WI38 (cell line): ENCODE data around the gene BAIAP3.

Experiments used
- H3K4me3 ChIP-seq: 2 replicates; pipeline ENCODE4 v1.5.1; 2011; ENCODE audit warnings: low read depth, mild to moderate bottlenecking, control low read depth, low read length
- TF ChIP-seq, protein P1 (sequence below): IDR thresholded peaks from 2 replicates; pipeline ENCODE4 v1.5.1; 2012; ENCODE audit warnings: low read depth, mild to moderate bottlenecking, control low read depth, low read length

Gene BAIAP3, protein sequence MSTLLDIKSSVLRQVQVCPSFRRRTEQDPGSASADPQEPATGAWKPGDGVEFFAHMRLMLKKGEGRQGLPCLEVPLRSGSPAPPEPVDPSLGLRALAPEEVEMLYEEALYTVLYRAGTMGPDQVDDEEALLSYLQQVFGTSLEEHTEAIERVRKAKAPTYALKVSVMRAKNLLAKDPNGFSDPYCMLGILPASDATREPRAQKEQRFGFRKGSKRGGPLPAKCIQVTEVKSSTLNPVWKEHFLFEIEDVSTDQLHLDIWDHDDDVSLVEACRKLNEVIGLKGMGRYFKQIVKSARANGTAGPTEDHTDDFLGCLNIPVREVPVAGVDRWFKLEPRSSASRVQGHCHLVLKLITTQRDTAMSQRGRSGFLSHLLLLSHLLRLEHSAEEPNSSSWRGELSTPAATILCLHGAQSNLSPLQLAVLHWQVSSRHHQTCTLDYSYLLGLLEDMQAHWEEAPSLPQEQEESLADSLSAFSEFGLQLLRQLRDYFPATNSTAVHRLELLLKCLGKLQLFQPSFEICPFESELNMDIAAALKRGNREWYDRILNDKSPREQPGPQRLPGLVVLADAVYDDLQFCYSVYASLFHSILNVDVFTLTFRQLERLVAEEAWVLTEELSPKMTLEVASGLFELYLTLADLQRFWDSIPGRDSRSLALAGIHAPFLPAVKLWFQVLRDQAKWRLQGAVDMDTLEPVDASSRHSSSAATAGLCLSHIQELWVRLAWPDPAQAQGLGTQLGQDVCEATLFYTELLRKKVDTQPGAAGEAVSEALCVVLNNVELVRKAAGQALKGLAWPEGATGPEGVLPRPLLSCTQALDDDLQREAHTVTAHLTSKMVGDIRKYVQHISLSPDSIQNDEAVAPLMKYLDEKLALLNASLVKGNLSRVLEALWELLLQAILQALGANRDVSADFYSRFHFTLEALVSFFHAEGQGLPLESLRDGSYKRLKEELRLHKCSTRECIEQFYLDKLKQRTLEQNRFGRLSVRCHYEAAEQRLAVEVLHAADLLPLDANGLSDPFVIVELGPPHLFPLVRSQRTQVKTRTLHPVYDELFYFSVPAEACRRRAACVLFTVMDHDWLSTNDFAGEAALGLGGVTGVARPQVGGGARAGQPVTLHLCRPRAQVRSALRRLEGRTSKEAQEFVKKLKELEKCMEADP

DNA sequence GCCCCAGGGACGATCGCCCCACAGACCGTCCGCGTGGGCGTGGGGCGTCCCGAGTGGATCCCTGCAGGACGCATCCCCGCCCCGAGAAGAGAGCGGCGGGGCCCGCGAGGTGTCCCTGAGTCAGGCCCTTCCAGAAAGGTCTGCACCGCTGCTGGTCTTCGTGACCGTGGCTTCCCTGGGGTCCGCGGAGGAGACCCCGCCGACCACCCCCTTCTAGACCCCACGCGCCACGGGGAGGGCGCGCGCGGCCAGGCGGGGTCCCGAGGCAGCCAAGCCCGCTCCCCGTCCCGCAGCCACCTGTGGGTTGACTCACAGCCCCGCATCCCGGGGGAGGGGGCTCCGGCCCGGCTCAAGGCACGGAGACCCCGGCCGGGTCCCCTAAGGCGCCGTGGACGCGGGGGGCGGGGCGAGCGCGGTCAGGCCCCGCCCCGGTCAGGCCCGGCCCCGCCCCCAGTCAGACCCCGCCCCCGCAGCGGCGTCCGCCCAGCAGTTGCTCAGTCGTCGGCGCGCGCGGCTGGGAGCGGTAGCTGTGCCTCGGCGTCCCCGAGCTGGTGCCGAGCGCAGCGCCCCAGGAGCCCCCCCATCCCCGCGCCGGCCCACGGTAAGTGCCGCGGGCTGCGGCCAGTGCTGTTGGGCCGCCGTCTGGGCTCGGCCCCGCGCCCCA lies at the start of gene BAIAP3:
Gene BAIAP3, plus strand, starts transcription at position 497 of the 664 bp plus-strand sequence. CDS start 4,905 bp downstream, outside the sequence.
- peak within 1 kb of the TSS; percentile 35 for H3K4me3 ChIP-seq
- TF ChIP-seq, protein P1, sequence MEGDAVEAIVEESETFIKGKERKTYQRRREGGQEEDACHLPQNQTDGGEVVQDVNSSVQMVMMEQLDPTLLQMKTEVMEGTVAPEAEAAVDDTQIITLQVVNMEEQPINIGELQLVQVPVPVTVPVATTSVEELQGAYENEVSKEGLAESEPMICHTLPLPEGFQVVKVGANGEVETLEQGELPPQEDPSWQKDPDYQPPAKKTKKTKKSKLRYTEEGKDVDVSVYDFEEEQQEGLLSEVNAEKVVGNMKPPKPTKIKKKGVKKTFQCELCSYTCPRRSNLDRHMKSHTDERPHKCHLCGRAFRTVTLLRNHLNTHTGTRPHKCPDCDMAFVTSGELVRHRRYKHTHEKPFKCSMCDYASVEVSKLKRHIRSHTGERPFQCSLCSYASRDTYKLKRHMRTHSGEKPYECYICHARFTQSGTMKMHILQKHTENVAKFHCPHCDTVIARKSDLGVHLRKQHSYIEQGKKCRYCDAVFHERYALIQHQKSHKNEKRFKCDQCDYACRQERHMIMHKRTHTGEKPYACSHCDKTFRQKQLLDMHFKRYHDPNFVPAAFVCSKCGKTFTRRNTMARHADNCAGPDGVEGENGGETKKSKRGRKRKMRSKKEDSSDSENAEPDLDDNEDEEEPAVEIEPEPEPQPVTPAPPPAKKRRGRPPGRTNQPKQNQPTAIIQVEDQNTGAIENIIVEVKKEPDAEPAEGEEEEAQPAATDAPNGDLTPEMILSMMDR: no peak

DNA sequence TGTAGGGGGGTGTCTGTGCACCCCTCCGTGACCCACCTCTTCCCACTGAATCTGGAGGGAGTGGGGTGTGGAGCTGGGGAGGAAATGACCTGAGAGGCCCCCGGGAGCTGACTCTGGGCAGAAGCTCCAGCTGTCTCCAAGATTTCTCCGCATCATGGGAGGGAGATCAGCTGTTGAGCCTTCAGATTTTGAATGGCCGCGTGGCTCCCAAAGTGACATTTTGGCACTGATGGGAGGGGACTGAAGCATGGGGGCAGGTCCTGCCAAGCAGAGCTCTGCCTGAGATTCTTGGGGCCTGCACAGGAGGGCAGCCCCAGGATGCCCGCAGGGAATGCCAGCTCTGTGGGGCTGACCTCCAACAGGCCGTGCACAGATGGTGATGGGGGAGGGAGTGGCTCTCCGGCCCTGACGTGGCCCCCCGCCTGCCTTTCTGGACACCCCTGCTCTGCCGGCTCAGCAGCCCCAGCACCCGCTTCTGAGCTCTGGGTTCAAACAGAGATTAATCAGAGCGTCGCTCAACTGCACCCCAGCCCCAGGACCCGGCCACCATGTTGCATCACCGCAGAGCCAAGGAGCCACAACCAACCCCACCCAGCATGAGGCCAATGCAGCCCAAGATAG lies 49.3 kb upstream of the BAIAP3 start:
- no peak overlapping the region for H3K4me3 ChIP-seq
- TF ChIP-seq, protein P1: no peak

DNA sequence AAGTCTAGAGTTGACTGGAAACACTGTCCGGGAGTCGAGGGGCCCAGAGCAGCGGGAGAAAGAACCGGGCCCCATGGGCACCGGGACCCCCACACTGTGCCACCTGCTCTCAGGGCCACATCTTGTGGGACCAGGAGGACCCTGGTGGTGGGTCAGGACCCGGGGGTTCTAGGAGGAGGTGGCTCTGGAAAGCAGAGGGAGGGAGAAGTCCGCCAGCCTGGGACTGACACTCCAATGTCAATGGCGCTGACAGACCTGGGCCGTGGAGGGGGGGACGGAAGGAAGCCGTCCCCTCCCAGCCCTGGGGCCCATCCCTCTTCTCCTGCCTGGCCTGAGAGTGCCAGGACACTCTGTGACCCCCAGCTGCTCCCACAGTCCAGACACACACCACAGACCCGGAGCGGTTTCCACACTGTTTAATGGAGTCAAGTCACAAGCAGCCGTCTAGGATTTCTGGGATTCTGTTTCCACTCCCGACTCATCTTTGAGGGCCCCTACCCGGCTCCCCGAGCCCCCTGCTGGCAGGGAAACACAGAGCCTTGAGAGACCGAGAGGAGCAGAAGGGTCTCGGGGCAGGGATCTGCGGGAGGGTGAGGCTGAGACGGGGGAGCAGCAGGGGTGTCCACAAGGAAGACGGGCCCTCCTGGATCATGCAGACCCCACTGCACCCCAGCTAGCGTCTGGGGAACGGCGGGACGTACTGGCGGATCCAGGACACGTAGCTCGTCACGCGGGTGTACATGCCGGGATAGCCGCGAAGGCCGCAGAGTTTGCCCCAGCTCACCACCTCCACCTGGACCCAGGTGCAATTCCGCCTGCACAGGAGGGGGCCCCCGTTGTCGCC lies 47.6 kb upstream of the BAIAP3 start:
- no peak overlapping the region for H3K4me3 ChIP-seq
- TF ChIP-seq, protein P1: no peak

DNA sequence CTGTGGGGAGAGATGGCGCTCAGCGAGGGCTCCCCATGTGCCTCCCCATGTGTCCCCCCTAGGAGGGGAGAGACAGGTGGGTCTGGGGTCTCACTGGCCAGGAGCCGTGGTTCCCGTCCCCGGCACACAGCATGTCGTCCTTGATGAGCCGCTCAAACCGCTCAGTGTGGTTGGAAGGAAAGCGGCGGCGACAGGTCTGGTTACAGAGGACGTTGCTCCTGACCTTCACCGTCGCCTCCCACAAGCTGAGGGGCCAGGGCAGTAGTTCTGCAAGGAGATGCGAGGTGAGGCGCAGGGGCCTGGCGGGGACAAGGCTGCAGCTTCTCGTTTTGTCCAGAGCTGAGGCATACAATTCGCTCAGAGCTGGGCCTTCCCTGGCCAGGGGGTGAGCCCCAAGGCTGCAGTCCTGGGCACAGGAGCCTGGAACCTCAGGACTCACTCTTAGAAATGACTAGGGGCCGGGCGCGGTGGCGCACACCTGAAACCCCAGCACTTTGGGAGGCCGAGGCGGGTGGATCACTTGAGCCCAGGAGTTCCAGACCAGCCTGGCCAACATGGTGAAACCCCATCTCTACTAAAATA lies 46.8 kb upstream of the BAIAP3 start:
- TF ChIP-seq, protein P1: no peak
- H3K4me3 ChIP-seq: no peak overlapping the region

DNA sequence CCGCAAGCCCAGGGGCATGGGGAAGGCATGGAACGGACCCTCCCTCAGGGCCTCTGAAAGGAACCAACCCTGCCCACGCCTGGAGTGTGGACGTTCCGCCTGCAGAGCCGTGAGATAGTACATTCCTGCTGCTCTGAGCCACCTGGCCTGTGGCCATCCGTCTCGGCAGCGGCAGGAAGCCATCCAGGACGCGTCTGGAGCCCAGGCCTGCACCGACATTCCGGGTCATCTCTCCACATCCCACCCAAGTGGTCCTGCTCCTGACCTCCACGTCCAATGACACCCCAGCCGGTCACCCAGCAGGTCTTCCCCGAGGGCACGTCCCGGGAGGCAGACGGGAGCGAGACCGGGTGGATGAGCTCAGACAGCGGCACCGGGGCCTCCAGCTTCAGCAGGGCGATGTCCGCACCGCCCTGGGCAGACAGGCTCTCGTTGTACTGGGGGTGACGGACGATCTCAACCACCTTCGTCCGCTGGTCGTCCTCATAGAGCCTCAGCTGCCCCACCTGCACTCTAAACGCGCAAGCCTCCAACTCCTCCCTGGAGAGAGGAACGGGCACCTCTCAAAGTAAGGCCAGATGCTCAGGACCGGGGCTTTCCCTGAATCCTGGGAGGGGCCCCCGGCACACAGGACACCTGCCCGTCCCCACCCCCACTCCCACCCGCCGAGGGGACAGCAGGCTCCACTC lies 45.3 kb upstream of the BAIAP3 start:
- TF ChIP-seq, protein P1: no peak
- no peak overlapping the region for H3K4me3 ChIP-seq
